Measurements from ENCODE around the gene LIPM.

The LIPM gene

GRCh38 chr10:88838766-88839350, 36.3 kb downstream of the LIPM start:
- H3K27ac ChIP-seq (ENCODE audit: low read depth, low read length) = no peak overlapping the region
- H3K36me3 ChIP-seq (ENCODE audit: control insufficient read depth, insufficient read depth, low read length) = no peaks in the 10 kb centered on the region
- no peak overlapping the region for H3K9ac ChIP-seq (ENCODE audit: low read length)
- no peaks in the 10 kb centered on the region for H3K4me1 ChIP-seq (ENCODE audit: control insufficient read depth, insufficient read depth, low read length)
- H3K27me3 ChIP-seq (ENCODE audit: control insufficient read depth, insufficient read depth, low read length) = peaks cover 3% of the 10 kb centered on the region; the same call in 1 of the 2 replicates
- no peak overlapping the region for H3K4me3 ChIP-seq (ENCODE audit: low read depth, low read length)
- no peaks in the 10 kb centered on the region for H3K9me3 ChIP-seq (ENCODE audit: control insufficient read depth, insufficient read depth, low read depth, low read length)

GRCh38 chr10:88840104-88840503, 37.6 kb downstream of the LIPM start:
- no peak overlapping the region for H3K4me3 ChIP-seq (ENCODE audit: low read depth, low read length)
- H3K27me3 ChIP-seq (ENCODE audit: control insufficient read depth, insufficient read depth, low read length) = peaks cover 3% of the 10 kb centered on the region; the same call in 1 of the 2 replicates
- H3K27ac ChIP-seq (ENCODE audit: low read depth, low read length) = no peak overlapping the region
- H3K9me3 ChIP-seq (ENCODE audit: control insufficient read depth, insufficient read depth, low read depth, low read length) = no peaks in the 10 kb centered on the region
- H3K36me3 ChIP-seq (ENCODE audit: control insufficient read depth, insufficient read depth, low read length) = no peaks in the 10 kb centered on the region
- H3K9ac ChIP-seq (ENCODE audit: low read length) = no peak overlapping the region
- no peaks in the 10 kb centered on the region for H3K4me1 ChIP-seq (ENCODE audit: control insufficient read depth, insufficient read depth, low read length)

DNA sequence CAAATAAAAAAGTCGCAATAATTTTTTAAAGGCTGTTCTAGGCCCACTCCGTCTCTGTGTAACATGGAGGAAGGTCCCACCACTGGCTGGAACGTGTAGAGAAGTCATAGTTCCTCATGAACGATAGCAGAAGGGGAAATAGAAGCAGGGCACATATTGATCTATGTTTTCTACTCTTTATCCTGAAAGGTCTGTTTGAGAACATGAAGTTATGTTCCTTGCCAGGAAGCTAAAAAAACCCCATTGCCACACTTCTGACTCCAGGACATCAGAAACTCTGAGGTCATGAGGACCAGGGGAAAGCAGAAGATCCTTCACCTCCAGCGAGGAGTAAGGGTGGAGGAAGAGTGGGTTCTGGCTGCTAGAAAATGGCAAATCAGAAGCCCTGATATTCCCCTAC, 38.4 kb downstream of the LIPM start:
- H3K36me3 ChIP-seq (ENCODE audit: control insufficient read depth, insufficient read depth, low read length) = no peaks in the 10 kb centered on the region
- H3K9me3 ChIP-seq (ENCODE audit: control insufficient read depth, insufficient read depth, low read depth, low read length) = no peaks in the 10 kb centered on the region
- H3K9ac ChIP-seq (ENCODE audit: low read length) = no peak overlapping the region
- H3K4me3 ChIP-seq (ENCODE audit: low read depth, low read length) = no peak overlapping the region
- no peaks in the 10 kb centered on the region for H3K4me1 ChIP-seq (ENCODE audit: control insufficient read depth, insufficient read depth, low read length)
- peaks cover 3% of the 10 kb centered on the region; the same call in 1 of the 2 replicates for H3K27me3 ChIP-seq (ENCODE audit: control insufficient read depth, insufficient read depth, low read length)
- no peak overlapping the region for H3K27ac ChIP-seq (ENCODE audit: low read depth, low read length)

- no peaks in the 10 kb centered on the region; the same call in 1 of the 2 replicates for H3K4me1 ChIP-seq (ENCODE audit: control insufficient read depth, insufficient read depth, low read length)
- H3K27me3 ChIP-seq (ENCODE audit: control insufficient read depth, insufficient read depth, low read length) = peaks cover 3% of the 10 kb centered on the region; the same call in 1 of the 2 replicates
- no peak overlapping the region for H3K4me3 ChIP-seq (ENCODE audit: low read depth, low read length)
- no peak overlapping the region for H3K9ac ChIP-seq (ENCODE audit: low read length)
- H3K9me3 ChIP-seq (ENCODE audit: control insufficient read depth, insufficient read depth, low read depth, low read length) = no peaks in the 10 kb centered on the region
- no peaks in the 10 kb centered on the region for H3K36me3 ChIP-seq (ENCODE audit: control insufficient read depth, insufficient read depth, low read length)
- no peak overlapping the region for H3K27ac ChIP-seq (ENCODE audit: low read depth, low read length)
Measured at GRCh38 chr10:88841316-88842111, 39.0 kb downstream of the LIPM start.

GRCh38 chr10:88843171-88843570, 40.6 kb downstream of the LIPM start:
- Histone ChIP-seq H3K27ac (ENCODE audit: low read depth, low read length) (no peak overlapping the region), H3K4me3 (ENCODE audit: low read depth, low read length) (no peak overlapping the region), H3K36me3 (ENCODE audit: control insufficient read depth, insufficient read depth, low read length) (no peaks in the 10 kb centered on the region), H3K9ac (ENCODE audit: low read length) (no peak overlapping the region), H3K4me1 (ENCODE audit: control insufficient read depth, insufficient read depth, low read length) (no peaks in the 10 kb centered on the region; the same call in 1 of the 2 replicates), H3K27me3 (ENCODE audit: control insufficient read depth, insufficient read depth, low read length) (no peaks in the 10 kb centered on the region; the same call in 1 of the 2 replicates), H3K9me3 (ENCODE audit: control insufficient read depth, insufficient read depth, low read depth, low read length) (no peaks in the 10 kb centered on the region)

- Histone ChIP-seq H3K27me3 (ENCODE audit: control insufficient read depth, insufficient read depth, low read length) (no peaks in the 10 kb centered on the region), H3K9ac (ENCODE audit: low read length) (no peak overlapping the region), H3K27ac (ENCODE audit: low read depth, low read length) (no peak overlapping the region), H3K4me1 (ENCODE audit: control insufficient read depth, insufficient read depth, low read length) (peaks cover 3% of the 10 kb centered on the region; the same call in 1 of the 2 replicates), H3K36me3 (ENCODE audit: control insufficient read depth, insufficient read depth, low read length) (no peaks in the 10 kb centered on the region), H3K4me3 (ENCODE audit: low read depth, low read length) (no peak overlapping the region), H3K9me3 (ENCODE audit: control insufficient read depth, insufficient read depth, low read depth, low read length) (no peaks in the 10 kb centered on the region)
Measured at GRCh38 chr10:88848499-88848898, 46.0 kb downstream of the LIPM start.

DNA sequence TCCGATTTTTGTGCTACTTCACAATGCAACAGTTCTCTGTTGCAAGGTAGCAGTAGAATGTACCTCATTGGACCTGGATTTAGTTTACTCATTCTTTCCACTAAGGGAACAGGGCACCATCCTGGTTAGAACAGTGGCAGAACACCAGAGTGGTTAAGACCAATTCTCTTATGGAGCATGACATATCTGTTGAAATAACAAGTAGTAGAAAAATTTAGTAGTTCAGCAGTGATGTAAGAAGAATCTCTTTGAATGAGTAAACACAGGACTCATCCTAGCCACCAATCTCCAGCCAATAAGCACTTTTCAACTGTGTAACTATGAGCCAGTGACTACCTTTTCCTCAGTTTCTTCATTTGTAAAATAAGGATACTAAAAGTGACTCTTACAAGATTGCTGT, 46.7 kb downstream of the LIPM start:
- H3K4me1 ChIP-seq (ENCODE audit: control insufficient read depth, insufficient read depth, low read length) = peaks cover 3% of the 10 kb centered on the region; the same call in 1 of the 2 replicates
- H3K9ac ChIP-seq (ENCODE audit: low read length) = no peak overlapping the region
- H3K27me3 ChIP-seq (ENCODE audit: control insufficient read depth, insufficient read depth, low read length) = no peaks in the 10 kb centered on the region
- H3K27ac ChIP-seq (ENCODE audit: low read depth, low read length) = no peak overlapping the region
- no peaks in the 10 kb centered on the region for H3K9me3 ChIP-seq (ENCODE audit: control insufficient read depth, insufficient read depth, low read depth, low read length)
- H3K4me3 ChIP-seq (ENCODE audit: low read depth, low read length) = no peak overlapping the region
- H3K36me3 ChIP-seq (ENCODE audit: control insufficient read depth, insufficient read depth, low read length) = no peaks in the 10 kb centered on the region

GRCh38 chr10:88850712-88851111, 48.2 kb downstream of the LIPM start:
- H3K4me3 ChIP-seq (ENCODE audit: low read depth, low read length) = no peak overlapping the region
- H3K9ac ChIP-seq (ENCODE audit: low read length) = no peak overlapping the region
- H3K27ac ChIP-seq (ENCODE audit: low read depth, low read length) = no peak overlapping the region
- no peaks in the 10 kb centered on the region for H3K36me3 ChIP-seq (ENCODE audit: control insufficient read depth, insufficient read depth, low read length)
- no peaks in the 10 kb centered on the region for H3K9me3 ChIP-seq (ENCODE audit: control insufficient read depth, insufficient read depth, low read depth, low read length)
- no peaks in the 10 kb centered on the region for H3K27me3 ChIP-seq (ENCODE audit: control insufficient read depth, insufficient read depth, low read length)
- peaks cover 3% of the 10 kb centered on the region; the same call in 1 of the 2 replicates for H3K4me1 ChIP-seq (ENCODE audit: control insufficient read depth, insufficient read depth, low read length)

- Histone ChIP-seq H3K36me3 (ENCODE audit: control insufficient read depth, insufficient read depth, low read length) (no peaks in the 10 kb centered on the region), H3K4me1 (ENCODE audit: control insufficient read depth, insufficient read depth, low read length) (peaks cover 3% of the 10 kb centered on the region; the same call in 1 of the 2 replicates), H3K27me3 (ENCODE audit: control insufficient read depth, insufficient read depth, low read length) (no peaks in the 10 kb centered on the region), H3K4me3 (ENCODE audit: low read depth, low read length) (no peak within 1 kb of the TSS), H3K27ac (ENCODE audit: low read depth, low read length) (no peak within 1 kb of the TSS), H3K9me3 (ENCODE audit: control insufficient read depth, insufficient read depth, low read depth, low read length) (no peaks in the 10 kb centered on the region), H3K9ac (ENCODE audit: low read length) (no peak within 1 kb of the TSS)
Measured at GRCh38 chr10:88851706-88852105, 49.2 kb downstream of the LIPM start, which contains the start of gene ANKRD22. Gene ANKRD22, minus strand, starts transcription at chr10:88851844. Its CDS starts 237 bp downstream, at chr10:88851607.

DNA sequence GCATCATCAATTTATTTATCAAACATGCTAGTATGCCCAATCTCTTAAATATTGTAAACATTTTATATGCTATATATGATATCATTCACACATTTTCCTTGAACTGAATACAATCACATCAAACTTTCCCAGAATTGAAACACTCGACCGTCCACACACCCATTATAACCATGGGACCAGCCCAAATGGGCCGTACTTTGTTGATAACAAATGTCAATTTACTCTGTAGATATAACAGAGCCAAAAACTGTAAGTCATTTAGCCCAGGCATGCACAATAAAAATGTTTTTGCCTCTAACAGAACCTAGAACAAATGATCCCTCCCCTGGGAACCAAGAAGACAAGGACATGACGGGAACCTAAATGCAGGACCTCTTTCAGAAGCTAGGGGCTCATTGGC, 49.8 kb downstream of the LIPM start:
- Histone ChIP-seq H3K27ac (ENCODE audit: low read depth, low read length) (no peak overlapping the region), H3K9ac (ENCODE audit: low read length) (no peak overlapping the region), H3K4me3 (ENCODE audit: low read depth, low read length) (no peak overlapping the region)

More for the DNA sequence above, 49.8 kb downstream of the LIPM start:
- no peaks in the 10 kb centered on the region for H3K27me3 ChIP-seq (ENCODE audit: control insufficient read depth, insufficient read depth, low read length)
- H3K36me3 ChIP-seq (ENCODE audit: control insufficient read depth, insufficient read depth, low read length) = no peaks in the 10 kb centered on the region
- peaks cover 3% of the 10 kb centered on the region; the same call in 1 of the 2 replicates for H3K4me1 ChIP-seq (ENCODE audit: control insufficient read depth, insufficient read depth, low read length)
- no peaks in the 10 kb centered on the region for H3K9me3 ChIP-seq (ENCODE audit: control insufficient read depth, insufficient read depth, low read depth, low read length)

All from HUES6 (cell line).